Body of pancreas (tissue), 4 donors: ENCODE results near the gene DHH. TPM values are rescaled to one million over a fixed set of nuclear protein-coding genes. Genes with fewer than 3 reads are reported as not detected.
A peak's percentile ranks its signal among the peaks of the same experiment; 100 is the strongest.

ENCODE experiments used
- ATAC-seq: fragments of 150-250 bp; one replicate; pipeline ENCODE4 v1.9.1; 2016
- DNase-seq, 4 donors: peaks; one replicate each; pipeline ENCODE4 v3.0.0-alpha.2; 2019
- H3K27ac ChIP-seq, 4 donors: fragments of 200-600 bp; sonication (generic); 1 replicate in 3 of 4; 2 replicates in 1 of 4; pipeline versions ENCODE4 v1.5.1 to v1.6.1; 2016 to 2019; ENCODE audit warnings: mild to moderate bottlenecking in 1 of 4, mixed read lengths in 1 of 4, moderate library complexity in 1 of 4
- H3K27me3 ChIP-seq, 2 donors: fragments of 200-600 bp; sonication (generic); one replicate each; pipeline ENCODE4 v1.6.0; 2016; ENCODE audit warnings: mild to moderate bottlenecking in 1 of 2
- H3K36me3 ChIP-seq, 2 donors: fragments of 200-600 bp; sonication (generic); replicated peaks in 1 of 2; 2 replicates each; pipeline ENCODE4 v1.5.1; 2016; ENCODE audit warnings: low read depth in 2 of 2; ENCODE audit not compliant: insufficient read depth in 1 of 2
- H3K4me1 ChIP-seq: fragments of 200-600 bp; sonication (generic); one replicate; pipeline ENCODE4 v1.6.0; 2016
- H3K4me3 ChIP-seq, 2 donors: fragments of 200-600 bp; sonication (generic); 1 replicate in 1 of 2; 2 replicates in 1 of 2; pipeline ENCODE4 v1.5.1; 2016 to 2019
- H3K9me3 ChIP-seq, 3 donors: fragments of 200-600 bp; sonication (generic); 1 replicate in 2 of 3; 2 replicates in 1 of 3; pipeline ENCODE4 v1.5.1; 2016
- CTCF ChIP-seq, 7 experiments: fragments of 450-650 bp in 4 of 7; fragments of 200-600 bp in 3 of 7; sonication (generic) in 3 of 7; IDR thresholded peaks; one replicate each; pipeline ENCODE4 v1.5.1; 2016 to 2019; ENCODE audit warnings: antibody characterized with exemption in 7 of 7
- POLR2A ChIP-seq, 3 donors: fragments of 450-650 bp; IDR thresholded peaks; one replicate each; pipeline ENCODE4 v1.6.1; 2016; ENCODE audit warnings: antibody characterized with exemption in 3 of 3, mild to moderate bottlenecking in 2 of 3
- WGBS, 2 donors: methylation state at CpG; one replicate each; pipeline ENCODE4 v1.1.5; 2017; 5-methylcytosine and 5-hydroxymethylcytosine counted together
- intact Hi-C: fragments of 100-400 bp; cut with DNase I; formaldehyde crosslinking; loops from one replicate; pipeline ENCODE4 v1.15.1; 2023
- total RNA-seq, 2 donors: library from RNA; depleted of rRNA; stranded (reverse); fragments of >200 nt; gene quantifications; one replicate each; pipeline ENCODE4 v1.1.0, GENCODE V29; 2016

The DHH gene
- total RNA-seq, 2 donors from 2014 or later, result not detected

GRCh38 chr12:49088932-49089330, 5.7 kb downstream of the DHH start:
- intact Hi-C loops, result loop anchor here (10.0 kb wide), 1 partner anchor 146 kb away; no protein-coding TSS in a partner anchor

GRCh38 chr12:49088150-49088931, 6.3 kb downstream of the DHH start:
- Histone ChIP-seq H3K27me3 (peaks cover 6 to 46% of the 10 kb centered on the region in 2 donors), H3K9me3 (no peaks in the 10 kb centered on the region), H3K27ac (no peak overlapping the region), H3K4me1 (peaks cover 46% of the 10 kb centered on the region), H3K36me3 (no peaks in the 10 kb centered on the region), H3K4me3 (no peak overlapping the region)
- ATAC-seq, result peak; percentile 94
- WGBS, 2 donors, result 0 to 1% methylated on average over 7 to 17 of the region's 18 CpGs
- TF ChIP-seq POLR2A (IDR thresholded peaks at IDR 0.05) (no peak), CTCF (IDR thresholded peaks at IDR 0.05) (peak; percentile 78 to 86 (median 83))
- intact Hi-C loops, result loop anchor here (10.0 kb wide), 1 partner anchor 146 kb away; no protein-coding TSS in a partner anchor
- peak; percentile 71 to 90 (median 86) for DNase-seq

More at GRCh38 chr12:49088932-49089330, 5.7 kb downstream of the DHH start:
- WGBS, 2 donors, result 34 to 63% methylated on average over 4 to 6 of the region's 6 CpGs
- H3K4me3 ChIP-seq, result no peak overlapping the region
- no peak overlapping the region for H3K27ac ChIP-seq
- ATAC-seq, result no peak
- peaks cover 49% of the 10 kb centered on the region for H3K4me1 ChIP-seq
- no peaks in the 10 kb centered on the region for H3K9me3 ChIP-seq
- no peak for TF ChIP-seq POLR2A (IDR thresholded peaks at IDR 0.05)
- TF ChIP-seq CTCF (IDR thresholded peaks at IDR 0.05), result no peak
- peaks cover 6 to 52% of the 10 kb centered on the region in 2 donors for H3K27me3 ChIP-seq
- no peak for DNase-seq
- no peaks in the 10 kb centered on the region for H3K36me3 ChIP-seq

GRCh38 chr12:49086116-49086515, 8.5 kb downstream of the DHH start:
- Histone ChIP-seq H3K9me3 (no peaks in the 10 kb centered on the region), H3K4me1 (peaks cover 30% of the 10 kb centered on the region), H3K4me3 (no peak overlapping the region), H3K36me3 (no peaks in the 10 kb centered on the region), H3K27ac (no peak overlapping the region), H3K27me3 (peaks cover 6 to 24% of the 10 kb centered on the region in 2 donors)
- intact Hi-C loops, result loop anchor here (10.0 kb wide), 1 partner anchor 149 kb away; no protein-coding TSS in a partner anchor
- DNase-seq, result no peak
- WGBS, 2 donors, result 73 to 78% methylated on average over 3 of the region's 3 CpGs
- ATAC-seq, result no peak
- no peak for TF ChIP-seq CTCF (IDR thresholded peaks at IDR 0.05)

- no peak for TF ChIP-seq CTCF (IDR thresholded peaks at IDR 0.05)
- no peak for TF ChIP-seq POLR2A (IDR thresholded peaks at IDR 0.05)
- Histone ChIP-seq H3K9me3 (no peaks in the 10 kb centered on the region), H3K27me3 (peaks cover 0 to 9% of the 10 kb centered on the region in 2 donors), H3K4me3 (no peak overlapping the region), H3K36me3 (no peaks in the 10 kb centered on the region), H3K27ac (no peak overlapping the region), H3K4me1 (peaks cover 13% of the 10 kb centered on the region)
- 93 to 98% methylated on average over 3 of the region's 3 CpGs for WGBS, 2 donors
- DNase-seq (no peak), ATAC-seq (no peak)
- intact Hi-C loops, result loop anchor here (10.0 kb wide), 1 partner anchor 150 kb away; no protein-coding TSS in a partner anchor
Observed at GRCh38 chr12:49084438-49084837, 10.2 kb downstream of the DHH start.
